Liver (tissue), 9 donors: Measurements from ENCODE around the gene CLEC18A. TPM values are rescaled to one million over a fixed set of nuclear protein-coding genes. Genes with fewer than 3 reads are reported as not detected.

ENCODE experiments used
- DNase-seq: peaks from one replicate; pipeline ENCODE4 v3.0.0-alpha.2; 2017; ENCODE audit warnings: low spot score
- H3K27ac ChIP-seq, 2 donors: one replicate each; pipeline ENCODE4 v1.7.0; 2013; ENCODE audit warnings: inconsistent platforms in 2 of 2, low read length in 2 of 2, control low read depth in 1 of 2, low read depth in 1 of 2, mild to moderate bottlenecking in 1 of 2
- H3K27me3 ChIP-seq, 4 donors: one replicate each; pipeline versions ENCODE4 v1.6.1 to v1.7.0; 2013; ENCODE audit warnings: low read length in 3 of 4, inconsistent platforms in 1 of 4, mild to moderate bottlenecking in 1 of 4, moderate library complexity in 1 of 4; ENCODE audit not compliant: control insufficient read depth in 4 of 4, insufficient read depth in 4 of 4
- H3K36me3 ChIP-seq, 4 donors: one replicate each; pipeline versions ENCODE4 v1.6.1 to v1.7.0; 2013; ENCODE audit warnings: low read length in 3 of 4, mild to moderate bottlenecking in 3 of 4, low read depth in 1 of 4, moderate library complexity in 1 of 4; ENCODE audit not compliant: control insufficient read depth in 4 of 4, insufficient read depth in 3 of 4
- H3K4me1 ChIP-seq, 4 donors: one replicate each; pipeline versions ENCODE4 v1.6.1 to v1.7.0; 2013; ENCODE audit warnings: low read length in 3 of 4, mild to moderate bottlenecking in 3 of 4, moderate library complexity in 1 of 4; ENCODE audit not compliant: control insufficient read depth in 4 of 4, insufficient read depth in 4 of 4
- H3K4me3 ChIP-seq, 3 donors: one replicate each; pipeline versions ENCODE4 v1.6.1 to v1.7.0; 2013; ENCODE audit warnings: low read length in 3 of 3, control low read depth in 1 of 3, low read depth in 1 of 3, mild to moderate bottlenecking in 1 of 3
- H3K9ac ChIP-seq, 2 donors: one replicate each; pipeline ENCODE4 v1.7.0; 2013; ENCODE audit warnings: low read length in 2 of 2, mild to moderate bottlenecking in 2 of 2, moderate library complexity in 2 of 2, control low read depth in 1 of 2, low read depth in 1 of 2
- H3K9me3 ChIP-seq, 4 donors: one replicate each; pipeline versions ENCODE4 v1.6.1 to v1.7.0; 2013; ENCODE audit warnings: low read length in 3 of 4; ENCODE audit not compliant: control insufficient read depth in 4 of 4
- ATF3 ChIP-seq: IDR thresholded peaks from 2 replicates; pipeline ENCODE4 v1.6.1; 2016; ENCODE audit warnings: antibody characterized with exemption
- CTCF ChIP-seq: fragments of 150-350 bp; IDR thresholded peaks from 2 replicates; pipeline ENCODE4 v1.5.1; 2017; ENCODE audit warnings: improper control_type of control experiment, low read depth, low read length; ENCODE audit not compliant: missing input control
- EGR1 ChIP-seq, 2 donors: IDR thresholded peaks; 2 replicates each; pipeline ENCODE4 v1.6.1; 2016 to 2018; ENCODE audit warnings: antibody characterized with exemption in 2 of 2, low read depth in 2 of 2
- FOXA1 ChIP-seq: IDR thresholded peaks from 2 replicates; pipeline ENCODE4 v1.6.1; 2016; ENCODE audit warnings: antibody characterized with exemption
- FOXA2 ChIP-seq: IDR thresholded peaks from 2 replicates; pipeline ENCODE4 v1.6.1; 2016; ENCODE audit warnings: antibody characterized with exemption
- GABPA ChIP-seq, 2 donors: IDR thresholded peaks in 1 of 2; conservative IDR thresholded peaks in 1 of 2; 2 replicates each; pipeline ENCODE4 v1.6.1; 2016; ENCODE audit warnings: antibody characterized with exemption in 2 of 2, mild to moderate bottlenecking in 1 of 2, moderate library complexity in 1 of 2
- HNF4A ChIP-seq, 2 donors: conservative IDR thresholded peaks; 2 replicates each; pipeline ENCODE4 v1.6.1; 2016; ENCODE audit warnings: antibody characterized with exemption in 2 of 2, mild to moderate bottlenecking in 2 of 2
- HNF4G ChIP-seq: IDR thresholded peaks from 2 replicates; pipeline ENCODE4 v1.6.1; 2016; ENCODE audit warnings: antibody characterized with exemption
- JUND ChIP-seq, 2 donors: IDR thresholded peaks; 2 replicates each; pipeline ENCODE4 v1.6.1; 2016; ENCODE audit warnings: antibody characterized with exemption in 2 of 2
- MAX ChIP-seq: IDR thresholded peaks from 2 replicates; pipeline ENCODE4 v1.6.1; 2016; ENCODE audit warnings: antibody characterized with exemption
- NR2F2 ChIP-seq: IDR thresholded peaks from 2 replicates; pipeline ENCODE4 v1.6.1; 2016; ENCODE audit warnings: antibody characterized with exemption
- RAD21 ChIP-seq, 2 donors: IDR thresholded peaks; 2 replicates each; pipeline ENCODE4 v1.6.1; 2016; ENCODE audit warnings: antibody characterized with exemption in 2 of 2, mild to moderate bottlenecking in 2 of 2
- REST ChIP-seq: IDR thresholded peaks from 2 replicates; pipeline ENCODE4 v1.6.1; 2016; ENCODE audit warnings: antibody characterized with exemption, mild to moderate bottlenecking
- RXRA ChIP-seq, 2 donors: IDR thresholded peaks; 2 replicates each; pipeline ENCODE4 v1.6.1; 2017 to 2018; ENCODE audit warnings: antibody characterized with exemption in 2 of 2, mild to moderate bottlenecking in 1 of 2
- SP1 ChIP-seq: IDR thresholded peaks from 2 replicates; pipeline ENCODE4 v1.6.1; 2018; ENCODE audit warnings: antibody characterized with exemption, mild to moderate bottlenecking
- TAF1 ChIP-seq: conservative IDR thresholded peaks from 2 replicates; pipeline ENCODE4 v1.6.1; 2016; ENCODE audit warnings: antibody characterized with exemption, mild to moderate bottlenecking
- YY1 ChIP-seq: IDR thresholded peaks from 2 replicates; pipeline ENCODE4 v1.6.1; 2016; ENCODE audit warnings: antibody characterized with exemption, mild to moderate bottlenecking
- ZBTB33 ChIP-seq: IDR thresholded peaks from 2 replicates; pipeline ENCODE4 v1.6.1; 2016; ENCODE audit warnings: antibody characterized with exemption
- WGBS: extraction: QIAGEN DNeasy Blood & Tissue Kit; methylation state at CpG from one replicate; pipeline ENCODE4 v1.1.7; 2013; 5-methylcytosine and 5-hydroxymethylcytosine counted together
- polyA plus RNA-seq, 2 donors: library from polyadenylated mRNA; stranded (reverse) in 1 of 2; unstranded in 1 of 2; fragments of 200-250 nt in 1 of 2; fragments of >200 nt in 1 of 2; fragmentation: Nextera tagmentation in 1 of 2; extraction: Ambion mirVana in 1 of 2; gene quantifications; one replicate each; pipeline versions ENCODE4 v1.2.1 to v1.2.3, GENCODE V29; 2013 to 2015
- total RNA-seq, 2 donors: library from RNA; depleted of rRNA; stranded (reverse); fragments of >200 nt; gene quantifications; one replicate each; pipeline ENCODE4 v1.2.3, GENCODE V29; 2014
- donor health status: healthy.
- donor health status: healthy.
- donor health status: healthy.
- donor health status: healthy.
- donor health status: healthy.

CLEC18A gene
- total and polyA plus RNA-seq, 4 donors: 0.05 to 1.0 (median 0.24) TPM

GRCh38 chr16:69917311-69917710, 33.8 kb upstream of the CLEC18A start:
- no peak for DNase-seq
- TF ChIP-seq RXRA (IDR thresholded peaks at IDR 0.05) (no peak), NR2F2 (no peak), HNF4G (no peak), REST (no peak), FOXA1 (no peak)
- Histone ChIP-seq H3K27ac (no peak overlapping the region), H3K36me3 (peaks cover 0 to 2% (median under 1%) of the 10 kb centered on the region in 4 donors), H3K9ac (no peak overlapping the region), H3K4me1 (no peaks in the 10 kb centered on the region), H3K4me3 (no peak overlapping the region), H3K27me3 (no peaks in the 10 kb centered on the region), H3K9me3 (no peaks in the 10 kb centered on the region)
- WGBS: 84% methylated on average over 1 of the region's 1 CpG

- WGBS: 68% methylated on average over 20 of the region's 20 CpGs
- DNase-seq: peak; percentile 52
- Histone ChIP-seq H3K27ac (no peak overlapping the region), H3K4me1 (no peaks in the 10 kb centered on the region), H3K4me3 (no peak overlapping the region), H3K27me3 (no peaks in the 10 kb centered on the region), H3K9ac (no peak overlapping the region), H3K36me3 (peaks cover 0 to 2% (median under 1%) of the 10 kb centered on the region in 4 donors), H3K9me3 (no peaks in the 10 kb centered on the region)
- TF ChIP-seq MAX: peak; percentile 32
- TF ChIP-seq ZBTB33: no peak
- TF ChIP-seq HNF4G: no peak
- no peak for TF ChIP-seq CTCF
- TF ChIP-seq EGR1 (IDR thresholded peaks at IDR 0.05; ENCODE audit: low read depth in 2 of 2): no peak
- TF ChIP-seq SP1: peak; percentile 38
- peak in 1 of 2 donors; percentile 28 for TF ChIP-seq RXRA (IDR thresholded peaks at IDR 0.05)
- TF ChIP-seq GABPA (IDR thresholded peaks at IDR 0.05 in 1 of 2, conservative IDR thresholded peaks at IDR 0.05 in 1 of 2): no peak
- no peak for TF ChIP-seq FOXA2
- no peak for TF ChIP-seq HNF4A (conservative IDR thresholded peaks at IDR 0.05)
- TF ChIP-seq REST: no peak
- no peak for TF ChIP-seq NR2F2
- TF ChIP-seq RAD21 (IDR thresholded peaks at IDR 0.05): peak in 1 of 2 donors; percentile 15
- no peak for TF ChIP-seq TAF1
- no peak for TF ChIP-seq JUND (IDR thresholded peaks at IDR 0.05)
- no peak for TF ChIP-seq FOXA1
- TF ChIP-seq YY1: no peak
- no peak for TF ChIP-seq ATF3
These were observed 33.4 kb upstream of the CLEC18A start for GRCh38 chr16:69917739-69918138.
